ENCODE data around the gene PTGDS. TPM values are rescaled to one million over a fixed set of nuclear protein-coding genes. Genes with fewer than 3 reads are reported as not detected.

The PTGDS gene
- polyA plus RNA-seq, 4 donors: 27.8 to 104 (median 33.5) TPM

GRCh38 chr9:136945333-136946227 lies 31.7 kb upstream of the PTGDS start:
- DNase-seq (ENCODE audit: low read depth in 4 of 4, low spot score in 3 of 4): no peak

- DNase-seq (ENCODE audit: low read depth in 4 of 4, low spot score in 3 of 4): no peak
Observed at GRCh38 chr9:136946228-136947027, 30.9 kb upstream of the PTGDS start.

DNA sequence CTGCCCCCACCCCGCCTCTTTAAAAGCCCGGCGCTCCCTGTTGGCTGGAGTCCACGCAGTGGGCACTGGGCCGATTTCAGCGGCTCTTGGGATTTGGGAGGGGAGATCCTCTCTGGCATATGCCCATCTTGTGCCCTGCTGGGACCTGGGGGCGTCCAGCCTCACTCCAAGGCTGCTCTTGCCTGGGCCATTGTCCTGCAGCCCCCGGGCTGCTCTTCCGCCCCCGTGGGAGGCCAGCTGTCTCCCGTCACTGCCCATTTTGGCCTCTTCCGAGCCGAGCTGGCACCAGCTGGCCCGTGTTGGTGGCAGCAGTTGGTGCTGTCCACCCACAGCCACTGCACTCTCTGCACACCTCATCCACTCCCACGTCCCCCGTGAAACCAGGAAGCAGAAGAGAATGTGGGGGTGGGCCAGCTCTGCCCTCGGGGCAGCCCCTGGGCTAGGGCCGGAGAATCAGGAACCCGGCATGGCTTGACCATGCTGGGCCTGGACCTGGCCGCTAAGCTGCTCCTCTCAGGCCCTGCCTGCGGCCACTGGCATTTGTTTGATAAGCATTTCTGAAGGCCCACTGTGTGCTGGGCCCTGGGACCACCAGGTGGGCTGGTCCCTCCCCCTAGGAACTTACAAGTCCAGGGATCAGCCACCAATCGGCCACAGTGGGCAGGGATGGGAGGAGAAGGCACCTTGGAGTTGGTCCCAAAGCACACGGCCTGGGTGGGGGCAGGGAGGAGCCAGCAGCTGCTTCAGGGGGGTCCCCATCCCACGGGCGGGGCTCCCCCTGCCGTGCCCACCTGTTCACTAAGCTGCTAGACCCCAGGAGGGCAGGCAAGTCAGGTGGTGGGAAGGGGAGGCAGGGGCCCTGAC lies 30.0 kb upstream of the PTGDS start:
- DNase-seq (ENCODE audit: low read depth in 4 of 4, low spot score in 3 of 4): no peak

- no peak for DNase-seq (ENCODE audit: low read depth in 4 of 4, low spot score in 3 of 4)
Observed at GRCh38 chr9:136947955-136948510, 29.3 kb upstream of the PTGDS start.

DNA sequence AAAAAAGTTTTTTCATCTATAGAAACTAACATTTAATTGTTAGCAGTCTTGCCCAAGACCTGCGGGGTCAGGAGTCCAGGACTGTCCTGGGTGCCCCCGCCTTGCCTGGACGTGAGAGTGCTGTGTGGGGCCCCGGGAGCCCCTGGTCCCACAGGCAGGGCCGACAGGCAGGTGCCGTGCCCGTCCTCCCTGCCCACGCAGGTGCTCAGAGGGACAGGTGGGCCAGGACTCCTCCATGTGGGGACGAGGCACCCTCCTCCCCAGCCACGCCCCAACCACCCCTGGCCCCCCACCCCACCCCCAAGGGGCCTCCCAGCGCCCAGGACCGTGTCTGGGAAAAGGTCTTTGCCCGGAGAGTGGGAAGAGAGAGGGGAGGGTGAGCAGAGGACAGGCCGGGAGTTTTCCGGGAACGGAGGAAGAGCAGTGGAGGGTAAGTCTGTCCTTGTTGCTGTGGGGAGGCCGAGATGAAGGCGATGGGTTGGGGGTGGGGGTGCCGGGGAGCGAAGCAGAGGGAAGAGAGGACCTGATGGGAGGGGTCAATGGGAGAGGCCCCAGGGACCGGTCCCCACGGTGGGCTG lies 28.0 kb upstream of the PTGDS start:
- DNase-seq (ENCODE audit: low read depth in 4 of 4, low spot score in 3 of 4): no peak

GRCh38 chr9:136949817-136950655 lies 27.3 kb upstream of the PTGDS start:
- peak; percentile 79 to 87 (median 84) for DNase-seq (ENCODE audit: low read depth in 4 of 4, low spot score in 3 of 4)

DNA sequence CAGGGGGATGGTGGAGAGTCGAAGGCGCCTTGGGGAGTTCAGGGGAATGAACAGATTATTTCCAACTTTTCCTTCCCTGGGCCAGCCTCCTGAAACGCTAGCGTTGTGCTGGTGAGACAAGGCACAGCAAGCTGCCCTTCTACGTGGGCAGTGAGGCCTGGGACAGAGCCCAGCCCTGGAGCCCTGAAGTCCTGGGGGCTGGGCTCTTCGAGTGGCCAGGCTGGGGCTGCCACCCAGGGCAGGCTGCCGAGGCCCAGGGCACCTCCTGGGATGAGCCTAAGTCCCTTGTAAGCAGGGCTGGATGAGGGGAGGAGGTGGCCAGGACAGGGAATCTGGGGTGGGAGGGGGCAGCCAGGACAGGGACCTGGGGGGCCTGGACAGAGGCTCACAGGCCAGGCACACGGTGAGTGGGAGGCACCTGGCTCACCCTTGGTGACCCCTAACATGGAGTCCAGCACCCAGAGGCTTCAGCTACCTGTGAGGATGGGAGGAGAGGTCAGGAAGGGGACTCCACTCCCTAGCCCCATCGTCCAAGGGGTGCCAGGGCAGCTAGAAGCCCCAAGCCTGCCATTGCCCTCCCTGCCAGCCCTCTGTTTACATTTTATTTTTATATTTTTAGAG lies 26.5 kb upstream of the PTGDS start:
- no peak for DNase-seq (ENCODE audit: low read depth in 4 of 4, low spot score in 3 of 4)

DNA sequence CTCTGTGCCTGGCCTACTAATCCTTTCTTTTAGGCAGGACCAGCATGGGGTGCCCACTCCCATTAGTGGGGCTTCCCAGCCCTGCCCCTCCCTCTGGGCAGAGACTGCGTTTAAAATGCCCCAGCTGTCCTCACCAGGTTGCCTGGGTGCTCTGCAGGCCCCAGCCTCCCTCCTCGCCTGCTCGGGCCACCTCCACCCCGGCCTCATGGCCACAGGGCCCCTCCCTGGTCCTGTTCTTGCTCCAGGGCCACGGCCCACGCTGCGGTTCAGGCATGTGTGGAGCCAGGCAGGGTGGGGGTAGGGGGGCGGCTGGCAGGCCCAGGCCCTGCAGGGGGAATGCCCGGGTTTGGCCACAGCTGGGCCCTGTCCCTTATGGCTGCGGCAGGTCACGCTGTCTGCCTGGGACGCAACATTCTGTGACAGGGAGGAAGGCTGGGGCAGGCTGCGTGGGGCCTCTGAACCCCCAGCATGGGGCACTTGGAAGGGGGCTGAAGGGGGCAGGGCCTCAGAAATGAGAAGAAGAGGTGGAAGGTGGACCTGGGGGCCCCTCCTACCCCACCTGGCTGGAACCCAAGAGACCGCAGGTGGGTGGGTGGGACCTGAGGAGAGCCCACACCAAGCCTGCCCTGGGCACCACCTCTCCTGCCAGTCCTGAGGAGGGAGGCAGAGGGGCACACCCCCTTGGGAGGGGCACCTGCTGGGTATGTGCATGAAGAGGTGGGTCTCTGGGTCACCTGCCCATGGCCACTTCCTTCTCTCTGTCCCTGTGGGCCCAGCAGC lies 25.6 kb upstream of the PTGDS start, which contains the start of gene LCN12:
Gene LCN12, plus strand, starts transcription at position 733 of the 780 bp plus-strand sequence. CDS start 55 bp downstream, outside the sequence.
- DNase-seq (ENCODE audit: low read depth in 4 of 4, low spot score in 3 of 4): no peak

DNA sequence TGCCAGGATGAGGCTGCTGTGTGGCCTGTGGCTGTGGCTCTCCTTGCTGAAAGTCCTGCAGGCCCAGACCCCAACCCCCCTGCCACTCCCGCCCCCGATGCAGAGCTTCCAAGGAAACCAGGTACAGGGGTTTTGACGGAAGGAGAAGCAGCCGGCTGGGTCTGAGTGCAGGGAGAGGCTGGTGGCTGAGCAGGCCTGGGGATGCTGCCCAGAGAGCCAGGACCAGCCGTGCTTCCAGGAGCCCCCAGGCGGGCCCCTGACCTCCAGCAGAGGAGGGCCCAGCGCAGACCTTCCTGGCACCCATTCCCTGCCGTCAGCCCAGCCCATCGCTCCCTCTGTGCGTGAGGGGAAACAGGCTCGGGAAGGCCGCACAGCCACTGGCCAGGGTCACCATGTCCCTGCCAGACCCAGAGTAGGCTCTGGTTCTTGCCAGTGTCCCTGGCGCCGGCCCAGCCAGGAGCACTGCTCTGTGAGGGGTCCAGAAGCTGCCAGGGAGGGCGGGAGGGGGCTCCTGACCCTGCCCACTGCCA lies 24.9 kb upstream of the PTGDS start:
- DNase-seq (ENCODE audit: low read depth in 4 of 4, low spot score in 3 of 4): no peak

DNA sequence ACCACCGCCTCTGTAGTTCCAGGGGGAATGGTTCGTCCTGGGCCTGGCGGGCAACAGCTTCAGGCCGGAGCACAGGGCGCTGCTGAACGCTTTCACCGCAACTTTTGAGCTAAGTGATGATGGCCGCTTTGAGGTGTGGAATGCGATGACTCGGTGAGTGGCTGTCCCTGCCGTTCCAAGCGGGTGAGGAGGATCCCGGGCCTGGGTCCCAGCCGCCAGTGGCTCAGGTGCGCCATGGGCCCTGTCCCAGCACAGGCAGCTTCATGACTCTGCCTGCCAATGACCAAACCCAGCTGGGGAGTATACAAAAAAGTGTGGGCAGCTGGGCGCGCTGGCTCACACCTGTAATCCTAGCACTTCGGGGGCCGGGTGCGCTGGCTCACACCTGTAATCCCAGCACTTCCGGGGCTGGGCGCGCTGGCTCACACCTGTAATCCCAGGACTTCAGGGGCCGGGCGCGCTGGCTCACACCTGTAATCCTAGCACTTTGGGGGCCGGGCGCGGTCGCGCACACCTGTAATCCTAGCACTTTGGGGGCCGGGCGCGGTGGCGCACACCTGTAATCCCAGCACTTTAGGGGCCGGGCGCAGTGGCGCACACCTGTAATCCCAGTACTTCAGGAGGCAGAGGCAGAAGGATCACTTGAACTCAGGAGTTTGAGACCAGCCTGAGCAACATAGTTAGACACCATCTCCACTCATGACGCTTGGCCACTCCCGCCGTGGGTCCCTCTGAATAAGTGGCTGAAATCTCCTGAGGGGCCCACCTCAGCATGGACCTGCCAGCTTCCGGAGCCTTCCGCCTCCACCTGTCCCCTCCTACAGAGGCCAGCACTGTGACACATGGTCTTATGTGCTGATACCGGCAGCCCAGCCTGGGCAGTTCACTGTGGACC lies 24.2 kb upstream of the PTGDS start:
- DNase-seq (ENCODE audit: low read depth in 4 of 4, low spot score in 3 of 4): no peak

GRCh38 chr9:136953771-136954269 lies 23.5 kb upstream of the PTGDS start:
- DNase-seq (ENCODE audit: low read depth in 4 of 4, low spot score in 3 of 4): no peak

GRCh38 chr9:136954270-136955083 lies 22.8 kb upstream of the PTGDS start:
- DNase-seq (ENCODE audit: low read depth in 4 of 4, low spot score in 3 of 4): no peak

DNA sequence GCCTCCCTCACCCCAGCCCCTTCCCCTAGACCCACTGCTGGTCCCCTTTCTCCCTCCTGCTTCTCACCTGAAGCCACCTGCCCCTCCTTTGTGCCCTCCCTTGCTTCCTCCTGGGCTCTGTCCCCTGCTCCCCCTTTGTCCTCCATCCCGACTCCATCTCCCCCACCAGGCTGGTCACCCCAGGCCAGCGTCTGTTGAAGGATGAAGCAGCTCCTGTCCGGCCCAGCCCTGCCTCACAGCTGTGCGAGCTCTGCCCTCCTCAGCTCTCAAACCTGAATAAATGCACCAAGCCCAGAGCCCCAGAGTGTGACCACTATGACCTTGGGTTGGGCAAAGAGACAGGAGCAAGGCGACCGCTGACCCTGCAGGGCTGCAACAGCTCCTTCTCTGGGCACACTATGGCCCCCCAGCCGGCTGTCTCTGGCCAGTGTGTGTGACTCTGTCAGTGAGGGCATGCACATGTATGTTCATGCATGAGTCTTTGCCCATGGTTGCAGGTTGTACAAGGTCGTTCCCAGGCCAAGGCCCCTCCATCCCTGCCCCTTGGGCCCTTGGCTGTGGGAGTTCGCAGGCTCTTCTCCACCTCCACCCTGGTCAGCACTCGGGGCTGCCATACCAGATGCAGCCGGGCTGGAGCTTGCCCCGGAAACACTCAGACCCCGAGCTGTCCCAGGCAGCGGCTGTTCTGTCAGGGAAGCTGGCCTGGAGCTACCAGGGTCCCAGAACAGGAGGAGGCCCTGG lies 21.9 kb upstream of the PTGDS start:
- no peak for DNase-seq (ENCODE audit: low read depth in 4 of 4, low spot score in 3 of 4)

DNA sequence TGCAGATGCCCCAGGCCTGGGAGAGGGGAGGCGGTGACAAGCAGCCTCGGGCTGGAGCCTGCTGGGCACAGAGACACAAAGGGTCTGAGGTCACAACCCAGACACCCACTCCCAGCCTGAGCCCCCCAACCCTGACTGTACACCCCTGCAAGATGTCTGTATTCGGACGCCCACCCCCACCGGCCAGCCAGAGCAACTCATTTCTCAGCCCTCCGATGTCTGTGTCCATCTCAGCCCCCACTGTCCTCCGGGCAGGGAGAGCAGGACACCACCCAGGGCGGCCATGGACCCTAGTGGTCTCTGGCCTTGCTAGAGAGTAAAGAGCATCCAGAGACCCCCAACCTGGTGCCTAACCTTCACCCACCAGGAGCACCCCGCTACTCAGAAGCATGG lies 21.4 kb upstream of the PTGDS start:
- DNase-seq (ENCODE audit: low read depth in 4 of 4, low spot score in 3 of 4): no peak

DNA sequence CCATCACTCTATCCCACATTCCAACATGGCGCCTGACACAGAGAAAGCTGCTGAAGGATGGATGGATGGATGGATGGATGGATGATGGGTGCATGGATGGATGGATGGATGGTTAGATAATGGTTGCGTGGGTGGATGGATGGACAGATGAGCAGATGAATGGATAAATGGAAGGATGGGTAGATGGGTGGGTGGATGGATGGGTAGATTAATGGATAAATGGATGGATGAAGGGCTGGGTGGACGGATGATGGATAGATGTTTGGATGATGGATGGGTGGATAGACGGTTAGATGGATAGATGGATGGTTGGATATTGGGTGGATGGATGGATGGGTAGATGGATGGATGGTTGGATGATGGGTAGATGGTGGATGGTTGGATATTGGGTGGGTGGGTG lies 20.7 kb upstream of the PTGDS start:
- DNase-seq (ENCODE audit: low read depth in 4 of 4, low spot score in 3 of 4): no peak

Data from right renal pelvis (tissue), 4 donors.